Measurements from ENCODE around the gene LRRC25.
"Not testable (repeated sequence)": the region's sequence is repeated elsewhere in the genome, so short reads cannot be mapped to it uniquely, and the experiment has no call there.

Gene LRRC25

DNA sequence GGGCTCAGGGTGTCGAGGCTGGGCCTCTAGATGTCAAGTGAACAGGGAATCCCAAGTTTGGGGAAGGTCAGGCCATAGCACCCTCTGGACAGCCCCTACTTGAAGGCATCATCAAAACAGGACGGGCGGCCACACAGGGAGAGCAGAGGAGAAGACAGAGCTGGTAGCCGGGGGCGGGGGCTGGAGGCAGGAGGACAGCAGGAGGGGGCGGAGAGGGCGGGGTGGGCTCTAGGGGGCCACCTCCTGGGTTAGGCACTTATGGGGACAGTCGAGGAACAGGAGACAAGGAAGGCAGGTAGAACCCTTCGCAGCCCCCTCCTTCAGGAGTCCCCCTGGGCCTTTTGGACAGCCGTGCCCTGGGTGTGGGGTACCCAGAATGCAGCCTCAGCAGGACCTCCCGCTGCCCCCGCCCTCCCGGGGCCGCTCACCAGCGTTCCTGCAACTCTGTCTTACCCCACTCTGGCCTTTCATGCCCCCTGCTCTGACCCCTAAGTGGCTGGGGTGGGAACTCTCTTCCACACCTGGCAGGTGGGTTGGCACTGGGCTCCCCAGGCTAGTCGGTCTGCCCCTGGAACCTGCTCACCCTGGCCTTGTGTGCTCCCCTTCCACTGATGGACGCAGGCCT is 27.6 kb upstream of the LRRC25 start:
- no peak for DNase-seq (ENCODE audit: low read depth)

DNA sequence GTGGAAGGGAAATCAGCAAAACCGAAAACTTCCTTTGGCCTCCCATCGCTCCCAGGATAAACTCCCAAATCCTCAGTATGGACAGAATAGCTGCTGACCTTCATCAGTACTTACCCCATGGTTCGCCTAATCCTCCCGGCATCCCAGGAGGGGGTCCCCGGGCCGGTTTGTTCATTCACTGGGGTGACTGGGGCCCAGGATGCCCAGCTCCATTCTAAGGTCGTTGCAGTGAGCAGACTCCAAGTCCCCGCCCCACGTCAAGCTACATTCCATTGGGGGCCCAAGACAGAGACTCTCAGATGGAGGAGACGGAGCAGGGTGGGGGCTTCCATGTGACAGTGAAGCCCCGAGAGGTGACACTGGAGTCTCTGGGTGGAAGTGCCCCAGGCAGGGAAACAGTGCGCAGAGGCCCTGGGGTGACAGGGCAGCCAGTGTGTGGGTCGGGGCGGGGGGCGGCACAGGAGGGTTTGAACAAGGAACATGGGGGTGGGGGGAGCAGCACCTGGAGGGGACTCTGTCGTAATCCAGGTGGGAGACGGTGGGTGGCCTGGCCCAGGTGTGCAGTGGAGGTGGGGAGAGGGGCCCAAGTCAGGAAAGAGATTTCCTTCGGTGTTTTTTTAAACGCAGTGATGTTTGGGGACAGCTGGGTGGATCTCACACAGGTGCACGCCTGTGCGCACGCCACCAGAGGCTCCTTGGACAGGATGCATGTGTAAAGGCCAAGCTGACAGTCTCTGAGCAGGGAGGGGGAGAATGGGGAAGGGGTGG is 26.9 kb upstream of the LRRC25 start:
- DNase-seq (ENCODE audit: low read depth) = no peak

DNA sequence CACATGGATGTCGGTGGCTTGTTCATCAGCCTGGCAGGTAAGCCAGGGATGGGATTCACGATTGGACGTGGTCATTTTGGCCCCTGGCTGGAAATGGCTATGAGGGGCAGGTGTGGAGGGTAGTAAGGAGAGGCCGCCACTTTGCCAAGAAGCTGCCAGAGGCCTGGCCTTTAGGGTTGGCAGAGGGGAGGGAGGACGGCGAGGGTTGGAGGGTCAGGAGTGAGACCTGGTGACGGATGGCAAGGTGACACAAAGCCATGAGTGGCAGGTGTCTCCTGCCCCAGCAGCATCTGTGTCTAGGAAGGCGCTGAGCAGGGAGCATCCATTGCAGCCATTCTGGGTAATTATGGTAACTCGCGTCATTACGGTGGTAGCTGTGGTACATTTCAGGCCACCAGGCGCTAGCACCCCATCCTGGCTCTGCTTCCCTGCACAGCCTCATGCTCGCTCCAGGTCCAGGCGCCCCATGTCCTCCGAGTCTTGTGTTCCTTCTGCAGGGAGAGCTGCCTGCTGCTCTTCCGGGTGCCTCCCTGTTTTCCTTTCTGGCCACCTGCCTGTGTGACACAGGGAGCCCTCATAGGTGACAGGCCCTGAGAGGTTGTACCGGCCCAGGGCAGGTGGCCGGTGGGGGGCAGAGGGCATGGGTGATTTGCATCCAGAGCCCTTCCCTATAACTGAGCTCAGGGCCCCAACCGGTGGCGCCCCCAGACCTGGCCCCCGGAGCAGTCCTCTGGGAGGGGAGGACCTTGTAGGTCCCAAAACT is 26.0 kb upstream of the LRRC25 start:
- no peak for DNase-seq (ENCODE audit: low read depth)

DNA sequence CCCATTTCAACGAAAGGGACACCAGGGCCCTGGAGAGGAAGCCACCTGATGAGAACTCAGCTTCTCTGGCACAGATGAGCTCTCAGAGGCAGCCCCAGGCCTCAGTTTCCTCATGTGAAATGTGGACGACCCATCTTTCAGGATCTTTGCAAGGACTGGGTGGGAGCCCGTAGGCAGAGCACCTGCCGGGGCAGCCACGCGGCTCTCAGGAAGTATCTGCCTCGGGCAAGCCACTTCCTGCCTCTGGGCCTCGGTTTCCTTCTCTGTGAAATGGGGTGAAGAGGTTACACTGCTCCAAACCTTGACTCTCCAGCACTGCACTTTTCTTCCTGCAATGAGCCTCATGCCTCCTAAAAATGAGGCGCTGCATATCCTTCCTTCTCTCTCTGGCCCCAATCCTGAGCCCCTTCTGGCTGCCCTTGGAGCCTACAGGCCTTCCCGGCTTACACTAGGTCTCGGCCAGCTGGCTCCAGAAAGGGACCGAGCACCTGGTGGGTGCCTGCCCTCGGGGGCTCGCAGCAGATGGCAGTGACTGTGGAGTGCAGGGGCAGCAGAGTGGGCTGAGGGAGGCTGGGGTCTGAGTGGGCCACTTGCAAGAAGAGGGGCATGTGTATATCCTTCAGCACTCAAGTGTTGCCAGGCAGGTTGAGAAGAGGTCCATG is 25.2 kb upstream of the LRRC25 start:
- no peak for DNase-seq (ENCODE audit: low read depth)

DNA sequence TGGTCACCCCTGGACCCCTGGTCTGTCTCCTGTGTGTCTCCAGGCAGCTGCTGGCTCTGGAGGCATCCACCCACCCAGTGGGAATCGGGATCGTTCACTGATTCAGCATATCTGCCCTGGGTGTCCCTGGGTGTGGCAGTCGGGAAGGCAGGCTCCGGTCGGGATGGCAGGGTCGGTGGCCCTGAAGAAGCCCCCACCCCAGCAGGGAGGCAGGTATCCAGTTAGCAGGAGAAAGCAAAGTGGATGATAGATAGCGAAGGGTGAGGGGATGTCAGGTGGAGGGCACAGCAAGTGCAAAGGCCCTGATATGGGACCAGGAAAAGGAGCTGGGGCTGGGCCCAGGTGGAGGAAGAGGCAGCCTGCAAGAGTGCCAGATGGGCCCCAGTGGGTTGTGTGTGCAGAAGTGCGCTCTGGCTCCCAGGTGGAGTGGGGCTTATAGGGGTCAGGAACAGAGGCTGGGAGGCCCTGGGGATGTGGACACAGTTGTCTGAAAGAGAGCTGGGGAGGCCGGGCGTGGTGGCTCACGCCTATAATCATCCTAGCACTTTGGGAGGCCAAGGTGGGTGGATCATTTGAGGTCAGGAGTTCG is 24.0 kb upstream of the LRRC25 start:
- no peak for DNase-seq (ENCODE audit: low read depth)

DNA sequence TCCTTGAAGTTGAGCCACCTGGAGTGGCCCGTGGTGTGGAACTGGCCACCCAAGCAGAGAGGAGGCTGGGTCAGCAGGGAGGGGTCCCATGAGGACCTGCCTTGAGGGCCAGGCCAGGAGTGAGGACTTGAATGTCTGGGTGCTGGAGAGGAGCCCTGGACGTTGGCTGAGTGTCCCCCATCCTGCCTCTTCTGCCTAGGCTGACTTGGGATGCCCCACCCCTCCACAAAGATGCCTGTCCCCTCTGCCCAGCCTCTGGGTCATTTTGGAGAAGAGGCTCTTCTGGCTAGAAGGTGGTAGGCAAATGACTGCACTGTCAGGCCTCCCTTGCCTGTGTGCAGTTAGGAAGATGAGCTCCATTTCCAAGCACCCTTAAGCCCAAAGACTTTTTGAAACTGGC is 23.5 kb upstream of the LRRC25 start:
- DNase-seq (ENCODE audit: low read depth) = no peak

DNA sequence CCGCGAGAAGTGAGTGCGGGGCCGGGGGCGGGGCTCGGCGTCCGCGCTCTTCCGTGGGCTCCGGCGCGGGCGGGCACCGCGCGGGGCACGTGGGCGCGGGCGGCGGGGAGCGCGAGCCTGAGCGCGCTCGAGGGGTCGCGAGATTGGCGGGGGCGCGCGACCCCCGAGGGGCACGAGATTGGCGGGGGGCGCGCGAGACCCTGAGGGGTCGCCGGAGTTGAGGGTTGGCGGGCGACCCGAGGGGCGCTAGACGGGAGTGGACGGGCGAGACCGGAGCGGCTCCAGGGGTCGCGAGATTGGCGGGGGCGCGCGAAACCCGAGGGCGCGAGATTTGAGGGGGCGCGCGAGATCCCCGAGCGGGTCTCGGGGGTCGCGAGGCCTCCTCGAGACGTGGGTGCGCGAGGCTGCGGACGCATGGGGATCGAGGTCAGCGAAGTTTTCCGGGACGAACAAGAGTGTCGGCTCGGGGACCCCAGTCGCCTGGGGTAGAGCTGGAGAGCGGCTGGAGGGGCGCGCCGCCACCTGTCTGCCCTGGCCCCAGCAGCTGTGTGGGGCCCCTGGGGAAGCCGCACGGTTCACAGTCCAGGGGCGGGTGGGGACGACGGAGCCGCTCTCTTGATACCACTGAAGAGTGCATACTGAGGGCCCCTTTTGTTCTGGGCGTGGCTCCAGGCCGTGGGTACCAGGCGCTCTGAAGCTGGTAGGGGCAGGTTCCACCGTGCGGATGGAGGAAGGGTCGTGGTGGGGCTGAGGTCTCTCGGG is 22.5 kb upstream of the LRRC25 start:
- DNase-seq (ENCODE audit: low read depth) = no peak

DNA sequence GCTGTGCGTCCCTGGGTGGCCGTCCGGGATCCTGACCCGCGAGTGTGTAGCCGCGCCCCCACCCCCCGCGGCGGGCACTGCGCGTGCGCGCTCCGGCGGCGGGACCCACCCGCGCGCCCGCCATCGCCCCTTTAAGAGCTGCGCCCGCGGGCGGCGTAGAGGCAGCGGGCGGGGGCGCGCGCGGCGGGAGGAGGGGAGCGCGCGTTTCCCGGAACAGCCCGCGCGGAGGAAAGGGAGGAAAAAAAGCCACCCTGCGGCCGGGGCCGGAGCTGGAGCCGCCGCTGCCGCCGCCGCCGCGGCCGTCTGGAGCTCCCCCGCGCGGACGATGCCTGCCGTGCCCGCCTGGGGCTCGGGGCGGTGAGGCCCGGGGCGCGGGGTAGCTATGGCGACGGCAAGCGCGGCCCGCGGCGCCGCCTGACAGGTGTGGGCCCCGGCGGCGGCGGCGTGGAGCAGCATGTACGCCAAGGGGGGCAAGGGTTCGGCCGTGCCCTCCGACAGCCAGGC is 21.8 kb upstream of the LRRC25 start, which contains the start of gene SSBP4:
Gene SSBP4 (plus strand): TSS at position 204 of the 504 bp plus-strand sequence. CDS start 251 bp downstream, at position 455.
- no peak for DNase-seq (ENCODE audit: low read depth)

DNA sequence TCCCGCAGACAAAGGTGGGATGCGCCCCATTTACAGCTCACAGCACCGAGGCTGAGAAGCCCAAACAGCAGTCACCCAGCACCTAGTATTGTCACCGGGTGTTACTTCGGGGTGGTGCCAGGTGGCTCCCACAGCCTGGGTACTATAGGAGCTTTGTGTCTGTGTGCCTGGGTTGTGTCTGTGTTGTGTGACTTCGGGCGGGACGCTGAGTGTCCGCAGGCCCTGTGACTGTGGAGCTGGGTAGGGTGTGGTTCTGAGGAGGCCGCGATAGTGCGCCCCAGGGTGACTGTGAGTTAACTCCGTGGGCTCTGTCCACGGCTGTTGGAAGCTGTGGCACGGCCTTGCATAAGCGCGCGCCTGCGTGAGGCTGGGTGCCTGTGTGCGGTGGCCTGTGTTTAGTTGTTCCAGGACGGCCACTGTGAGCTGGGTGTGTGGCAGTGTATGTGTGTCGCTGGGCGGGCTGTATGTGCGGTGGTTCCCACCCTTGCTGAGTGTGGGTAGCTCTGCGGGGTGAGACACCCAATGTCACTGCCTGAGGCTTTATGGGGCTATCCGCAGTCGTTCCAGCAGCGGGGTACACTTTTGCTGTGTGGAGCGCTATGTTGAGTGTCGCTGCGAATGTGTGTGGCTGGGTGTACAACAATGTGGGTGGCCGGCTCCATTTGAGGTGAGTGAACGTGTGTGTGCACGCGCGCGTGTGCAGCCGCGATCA is 21.2 kb upstream of the LRRC25 start:
- DNase-seq (ENCODE audit: low read depth) = no peak

DNA sequence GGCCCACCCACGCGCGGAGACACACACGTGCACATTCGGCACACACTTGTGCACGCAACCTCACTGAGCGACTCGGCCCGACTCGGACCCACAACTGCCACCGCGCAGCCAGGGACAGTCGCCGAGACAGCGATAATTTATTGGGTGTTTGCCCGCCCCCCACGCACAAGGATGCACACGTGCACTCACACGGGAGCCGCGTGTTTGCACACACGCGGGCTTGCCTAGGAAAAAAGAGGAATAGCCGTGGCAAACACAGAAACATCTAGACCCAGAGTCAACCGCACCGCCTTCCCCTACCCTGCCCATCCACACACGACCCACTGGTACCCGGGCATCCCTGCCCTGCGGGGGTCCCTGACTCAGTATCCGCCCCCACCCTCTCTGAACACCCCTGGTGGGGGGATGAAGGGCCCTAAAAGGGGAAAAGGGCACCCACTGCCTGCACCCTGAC is 20.6 kb upstream of the LRRC25 start:
- no peak for DNase-seq (ENCODE audit: low read depth)

DNA sequence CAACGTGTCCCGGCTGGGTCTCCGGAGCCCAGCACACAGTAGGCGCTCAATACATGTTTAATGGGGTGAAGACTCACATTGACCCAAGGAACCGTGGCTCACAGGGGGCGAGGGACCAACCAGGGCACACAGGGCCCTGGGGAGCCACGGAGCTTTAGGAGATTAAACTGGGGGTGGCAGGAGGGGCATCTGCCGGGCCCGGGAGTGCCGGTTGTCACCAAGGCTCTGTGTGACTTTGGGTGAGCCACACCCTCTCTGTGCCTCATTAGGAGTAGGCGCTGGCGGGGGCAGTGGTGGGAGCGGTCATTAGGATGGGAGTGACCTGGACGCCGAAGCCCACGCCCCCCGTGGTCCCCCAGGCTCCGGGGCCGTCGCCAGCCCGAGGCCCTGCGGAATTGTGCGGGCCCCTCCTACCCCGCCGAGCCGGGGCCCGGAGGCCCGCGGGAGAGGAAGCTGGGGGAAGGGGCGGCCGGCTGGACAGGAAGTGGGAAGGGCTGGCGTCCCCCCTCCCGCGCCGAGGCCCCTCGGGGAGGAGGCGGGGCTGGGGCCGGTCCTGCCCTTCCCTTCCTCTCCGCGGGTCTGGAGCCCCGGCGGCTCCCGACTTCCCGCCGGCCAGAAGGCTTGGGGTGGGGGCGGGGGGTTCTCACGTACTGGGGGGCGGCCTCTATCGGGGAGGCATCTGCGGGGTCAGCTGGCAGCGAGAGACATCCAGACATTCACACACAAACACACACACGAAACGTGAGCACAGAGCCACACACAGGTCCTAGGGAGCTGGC is 20.0 kb upstream of the LRRC25 start:
- DNase-seq (ENCODE audit: low read depth) = peak; percentile 69

DNA sequence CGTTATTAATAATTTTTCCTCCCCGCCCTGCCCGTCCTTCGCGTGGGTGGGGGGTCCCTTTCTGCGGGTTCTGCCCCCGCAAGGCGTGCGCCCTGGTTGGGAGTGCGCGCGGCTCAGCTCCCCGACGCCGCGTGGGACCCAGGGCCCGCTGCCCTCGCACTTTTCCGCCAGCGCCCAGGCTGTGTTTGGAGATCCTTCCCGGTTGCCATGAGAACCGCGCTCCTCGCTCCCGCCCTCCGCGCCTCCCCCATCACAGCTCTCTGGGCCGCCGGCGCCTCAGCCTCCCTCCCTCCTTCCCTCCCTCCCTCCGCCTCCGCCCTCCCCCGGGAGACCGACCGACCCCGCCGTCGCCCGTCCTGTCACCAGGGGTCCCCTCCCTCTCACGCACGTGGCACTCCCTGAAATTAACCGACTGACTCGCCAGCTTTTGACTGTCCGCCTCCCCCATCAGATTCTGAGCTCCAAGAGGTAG is 19.4 kb upstream of the LRRC25 start:
- peak; percentile 80 for DNase-seq (ENCODE audit: low read depth)

DNA sequence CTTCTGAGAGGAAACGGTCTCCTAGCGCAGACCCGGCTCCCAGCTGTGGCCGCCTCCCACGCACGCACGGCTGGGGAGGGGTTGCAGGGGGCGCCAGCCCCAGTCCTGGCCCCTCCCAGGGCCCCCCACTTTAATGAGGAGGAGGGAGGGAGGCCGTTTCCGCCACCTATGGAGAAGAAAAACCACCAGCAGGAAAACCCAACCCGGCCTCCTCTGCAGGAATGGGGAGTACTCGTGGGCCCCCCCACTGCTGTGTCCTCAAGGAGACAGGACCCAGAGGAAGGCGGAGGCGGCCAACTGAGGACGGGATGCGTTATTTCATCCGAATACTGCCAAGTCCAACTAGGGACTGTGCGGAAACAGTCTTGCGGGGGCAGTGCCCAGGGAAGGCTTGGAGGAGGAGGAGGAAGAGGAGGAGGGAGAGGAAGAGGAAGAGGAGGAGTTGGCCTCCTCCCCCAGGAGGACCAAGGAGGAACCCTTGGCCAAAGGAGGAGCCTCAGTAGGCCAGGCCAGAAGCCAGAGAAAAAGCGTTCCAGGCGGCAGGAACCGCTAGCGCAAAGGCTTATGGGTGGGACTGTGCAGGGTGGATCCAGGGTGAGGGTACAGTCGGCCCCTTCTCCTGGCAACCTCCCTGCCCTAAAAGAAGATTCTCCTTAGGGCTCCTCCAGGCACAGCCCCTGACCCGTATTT is 17.9 kb upstream of the LRRC25 start:
- DNase-seq (ENCODE audit: low read depth) = peak; percentile 78

DNA sequence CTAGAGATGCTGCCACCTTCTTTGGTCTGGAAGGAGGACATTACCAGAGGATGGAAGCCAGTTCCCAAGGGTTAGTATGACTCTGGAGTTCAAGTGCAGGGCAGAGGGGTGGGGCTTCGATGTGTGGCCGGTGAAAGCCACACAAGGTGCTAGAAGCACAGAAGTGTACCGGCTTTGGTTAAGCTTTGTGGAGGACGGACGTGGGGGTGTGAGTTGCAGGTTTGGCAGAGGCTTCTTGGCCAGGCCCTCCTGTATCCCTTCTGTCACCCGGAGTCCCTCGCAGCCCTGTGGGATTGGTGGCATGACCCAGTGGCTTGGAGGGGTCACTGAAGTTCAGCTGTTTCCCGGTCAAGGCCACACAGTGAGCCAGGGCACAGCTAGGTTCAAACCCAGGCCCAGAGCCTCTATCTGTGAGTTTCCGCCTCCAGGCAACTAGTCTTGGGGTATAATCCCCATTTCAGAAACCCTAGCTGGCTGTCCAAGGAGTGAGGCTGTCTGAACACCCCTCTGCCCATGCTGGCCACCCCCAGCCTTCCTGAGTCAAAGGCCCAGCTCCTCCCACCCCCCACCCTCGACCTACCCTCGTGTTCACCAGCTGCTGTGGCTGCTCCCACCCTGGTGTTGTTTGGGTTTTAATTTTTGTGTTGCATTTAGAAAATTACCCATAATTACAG is 17.2 kb upstream of the LRRC25 start:
- DNase-seq (ENCODE audit: low read depth) = no peak

DNA sequence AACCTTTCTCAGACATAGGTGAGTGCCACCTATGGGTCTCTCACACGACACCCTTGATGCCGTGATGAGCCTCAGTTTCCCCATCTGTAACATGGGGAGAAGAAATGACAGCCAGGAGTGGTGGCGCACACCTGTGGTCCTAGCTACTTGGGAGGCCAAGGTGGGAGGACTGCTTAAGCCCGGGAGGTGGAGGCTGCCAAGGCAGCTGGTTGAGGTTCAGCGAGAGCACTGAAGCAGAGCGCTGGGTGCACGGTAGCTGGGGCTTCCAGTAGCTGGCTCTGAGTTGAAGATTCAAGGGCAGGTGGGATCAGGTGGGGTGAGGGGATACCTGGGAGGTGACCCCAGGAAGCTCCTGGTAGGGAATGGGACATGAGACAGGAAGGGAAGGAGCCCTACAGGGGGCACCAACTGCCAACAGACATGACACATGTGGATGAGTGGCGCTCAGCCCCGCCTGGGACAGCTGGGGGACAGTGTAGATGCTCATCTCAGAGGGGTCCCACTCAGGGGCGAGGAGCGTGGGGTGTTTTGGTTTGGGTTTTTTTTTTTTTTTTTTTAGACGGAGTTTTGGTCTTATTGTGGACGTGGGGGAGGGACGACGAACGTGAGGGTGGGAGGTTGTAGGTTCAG is 15.3 kb upstream of the LRRC25 start:
- DNase-seq (ENCODE audit: low read depth) = no peak

DNA sequence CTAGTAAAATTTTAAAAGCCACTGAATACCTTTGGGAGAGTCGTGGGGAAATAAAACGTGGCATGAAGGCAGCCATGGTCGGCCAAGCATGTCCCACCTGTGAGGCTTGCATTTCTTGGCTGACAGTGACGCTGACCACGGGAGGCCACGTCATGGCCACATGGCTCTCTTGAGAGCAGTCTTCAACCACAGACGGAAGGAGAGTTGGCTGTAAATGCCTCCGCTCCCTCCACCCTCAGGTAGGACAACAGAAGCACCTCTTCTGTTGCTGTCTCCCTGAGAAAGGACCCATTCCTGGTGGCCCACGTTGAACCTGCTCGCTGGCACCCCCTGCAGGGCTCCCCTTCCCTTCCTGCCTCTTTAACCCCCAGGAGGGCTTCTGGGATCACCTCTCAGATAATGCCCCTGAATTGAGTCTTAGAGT is 10.6 kb upstream of the LRRC25 start:
- DNase-seq (ENCODE audit: low read depth) = no peak

DNA sequence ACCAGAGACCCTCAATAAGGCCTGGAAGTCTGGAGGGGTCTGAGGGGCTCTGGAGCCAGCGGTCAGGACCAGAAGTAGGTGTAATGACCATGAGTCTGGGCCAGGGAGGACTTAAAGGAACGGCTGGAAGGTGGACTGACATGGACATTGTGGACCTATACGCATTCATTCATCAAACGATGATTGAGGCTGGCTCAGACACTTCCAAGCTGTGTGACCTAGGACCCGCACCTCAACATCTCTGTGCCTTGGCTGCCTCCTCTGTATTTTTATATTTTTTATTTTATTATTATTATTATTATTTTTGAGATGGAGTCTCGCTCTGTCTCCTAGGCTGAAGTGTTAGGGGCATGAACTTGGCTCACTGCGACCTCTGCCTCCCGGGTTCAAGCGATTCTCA is 9.3 kb upstream of the LRRC25 start:
- DNase-seq (ENCODE audit: low read depth) = no peak

DNA sequence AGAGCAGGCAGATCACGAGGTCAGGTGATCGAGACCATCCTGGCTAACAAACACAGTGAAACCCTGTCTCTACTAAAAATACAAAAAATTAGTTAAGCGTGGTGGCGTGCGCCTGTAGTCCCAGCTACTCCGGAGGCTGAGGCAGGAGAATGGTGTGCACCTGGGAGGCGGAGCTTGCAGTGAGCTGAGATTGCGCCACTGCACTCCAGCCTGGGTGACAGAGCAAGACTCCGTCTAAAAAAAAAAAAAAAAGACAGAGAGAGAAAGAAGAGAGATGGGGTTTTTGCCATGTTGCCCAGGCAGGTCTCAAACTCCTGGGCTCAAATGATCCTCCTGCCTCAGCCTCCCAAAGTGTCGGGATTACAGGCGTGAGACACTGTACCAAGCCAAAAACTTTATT is 8.3 kb upstream of the LRRC25 start:
- not testable (repeated sequence) for DNase-seq (ENCODE audit: low read depth)

Data from fibroblast of the conjunctiva (primary cell).